ENCODE results near the gene MGAT5.

DNA sequence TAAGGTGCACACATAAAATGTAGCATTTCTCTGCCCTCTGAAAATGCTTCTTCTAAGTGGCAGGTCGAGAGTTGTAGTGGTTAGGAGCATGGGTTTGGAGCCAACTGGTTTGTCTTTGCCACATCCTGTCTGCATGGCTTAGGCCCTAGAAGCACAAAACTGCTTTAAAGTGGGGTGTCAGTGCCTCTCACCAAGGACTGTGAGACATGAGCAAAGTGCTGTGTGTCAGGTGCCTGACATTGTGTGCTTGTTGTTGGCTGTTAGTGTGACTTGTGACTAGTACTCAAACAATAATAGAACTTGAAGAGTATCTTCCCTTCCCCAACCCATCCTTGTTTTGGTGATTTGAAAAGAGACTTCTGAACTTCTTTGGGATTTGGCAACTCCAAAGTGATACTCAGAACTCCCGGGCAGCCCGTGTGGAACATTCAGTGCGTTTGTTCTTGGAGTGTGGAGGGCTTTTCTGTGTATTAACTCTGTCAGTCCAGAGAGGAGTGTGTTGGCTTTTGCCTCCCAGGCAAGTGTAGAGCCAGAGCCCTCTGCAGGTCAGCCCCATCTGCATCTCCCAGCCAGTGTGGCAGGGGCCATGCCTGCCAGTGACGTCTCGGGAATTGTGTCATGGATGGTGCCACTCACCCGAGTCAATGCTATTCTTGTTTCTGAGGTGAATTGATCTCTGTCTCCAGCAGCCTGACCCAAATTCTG, 5.0 kb downstream of the MGAT5 start:
- TF ChIP-seq, protein P1, sequence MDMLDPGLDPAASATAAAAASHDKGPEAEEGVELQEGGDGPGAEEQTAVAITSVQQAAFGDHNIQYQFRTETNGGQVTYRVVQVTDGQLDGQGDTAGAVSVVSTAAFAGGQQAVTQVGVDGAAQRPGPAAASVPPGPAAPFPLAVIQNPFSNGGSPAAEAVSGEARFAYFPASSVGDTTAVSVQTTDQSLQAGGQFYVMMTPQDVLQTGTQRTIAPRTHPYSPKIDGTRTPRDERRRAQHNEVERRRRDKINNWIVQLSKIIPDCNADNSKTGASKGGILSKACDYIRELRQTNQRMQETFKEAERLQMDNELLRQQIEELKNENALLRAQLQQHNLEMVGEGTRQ (CRISPR knock-in tag; IDR thresholded peaks at IDR 0.05): no peak
- TF ChIP-seq, protein P2, sequence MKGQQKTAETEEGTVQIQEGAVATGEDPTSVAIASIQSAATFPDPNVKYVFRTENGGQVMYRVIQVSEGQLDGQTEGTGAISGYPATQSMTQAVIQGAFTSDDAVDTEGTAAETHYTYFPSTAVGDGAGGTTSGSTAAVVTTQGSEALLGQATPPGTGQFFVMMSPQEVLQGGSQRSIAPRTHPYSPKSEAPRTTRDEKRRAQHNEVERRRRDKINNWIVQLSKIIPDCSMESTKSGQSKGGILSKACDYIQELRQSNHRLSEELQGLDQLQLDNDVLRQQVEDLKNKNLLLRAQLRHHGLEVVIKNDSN (CRISPR knock-in tag; IDR thresholded peaks at IDR 0.05): no peak
